T-cell (primary cell): ENCODE results near the gene D2HGDH. TPM values are rescaled to one million over a fixed set of nuclear protein-coding genes. Genes with fewer than 3 reads are reported as not detected.
"Not testable (repeated sequence)": the region's sequence is repeated elsewhere in the genome, so short reads cannot be mapped to it uniquely, and the experiment has no call there.

Source experiments
- ATAC-seq, 4 experiments: fragments of 200-7000 bp in 3 of 4; fragments of 150-1000 bp in 1 of 4; cut with Tn5 transposase; replicated peaks in 1 of 4; 1 replicate in 3 of 4; 2 replicates in 1 of 4; pipeline ENCODE4 v1.10.0; 2021; ENCODE audit warnings: moderate library complexity in 3 of 4, mild to moderate bottlenecking in 2 of 4, moderate number of reproducible peaks in 1 of 4
- CTCF ChIA-PET, 2 donors: fragments of 300-600 bp; sonication (Branson Sonifier 250); formaldehyde crosslinking; loops; one replicate each; lab custom pipeline; 2022; ENCODE audit warnings: antibody characterized with exemption in 2 of 2; lab: Charles Lee
- POLR2A ChIA-PET, 2 donors: fragments of 300-600 bp; sonication (Branson Sonifier 250); formaldehyde crosslinking; loops; one replicate each; lab custom pipeline; 2022; ENCODE audit warnings: antibody characterized with exemption in 2 of 2; lab: Charles Lee
- DNase-seq, 35 experiments: peaks; one replicate each; pipeline versions ENCODE4 v3.0.0 to v3.0.0-alpha.2; 2013 to 2023
- H3K27ac ChIP-seq: one replicate; pipeline ENCODE4 v1.5.1; 2013; ENCODE audit warnings: low read length
- H3K27me3 ChIP-seq, 2 experiments: replicated peaks in 1 of 2; 1 replicate in 1 of 2; 2 replicates in 1 of 2; pipeline versions ENCODE4 v1.6.1 to v1.7.0; 2013; ENCODE audit warnings: low read length in 1 of 2, mixed read lengths in 1 of 2; ENCODE audit not compliant: control insufficient read depth in 2 of 2, insufficient read depth in 2 of 2; ENCODE audit errors: extremely low read depth in 1 of 2
- H3K36me3 ChIP-seq, 2 donors: 1 replicate in 1 of 2; 2 replicates in 1 of 2; pipeline versions ENCODE4 v1.6.1 to v1.7.0; 2013; ENCODE audit warnings: low read length in 1 of 2; ENCODE audit not compliant: control insufficient read depth in 2 of 2, insufficient read depth in 1 of 2; ENCODE audit errors: extremely low read depth in 1 of 2
- H3K4me1 ChIP-seq, 2 experiments: 1 replicate in 1 of 2; 2 replicates in 1 of 2; pipeline versions ENCODE4 v1.6.1 to v1.7.0; 2013; ENCODE audit warnings: low read length in 2 of 2, mixed read lengths in 1 of 2; ENCODE audit not compliant: insufficient read depth in 2 of 2, control insufficient read depth in 1 of 2; ENCODE audit errors: extremely low read depth in 1 of 2
- H3K4me3 ChIP-seq, 2 donors: 1 replicate in 1 of 2; 2 replicates in 1 of 2; pipeline versions ENCODE4 v1.5.1 to v1.7.0; 2013; ENCODE audit warnings: mild to moderate bottlenecking in 2 of 2, low read length in 1 of 2, moderate library complexity in 1 of 2; ENCODE audit not compliant: control insufficient read depth in 1 of 2; ENCODE audit errors: extremely low read depth in 1 of 2
- H3K9me3 ChIP-seq: 2 replicates; pipeline ENCODE4 v1.7.0; 2013
- H3K27ac Mint-ChIP-seq, 2 donors: one replicate each; pipeline ENCODE4 v1.8.0; 2020 to 2021; ENCODE audit warnings: mild to moderate bottlenecking in 2 of 2, mixed read lengths in 2 of 2
- H3K27me3 Mint-ChIP-seq, 2 donors: one replicate each; pipeline ENCODE4 v1.8.0; 2021 to 2022; ENCODE audit warnings: mixed read lengths in 2 of 2
- H3K36me3 Mint-ChIP-seq: one replicate; pipeline ENCODE4 v1.8.0; 2021; ENCODE audit warnings: mixed read lengths
- H3K4me1 Mint-ChIP-seq, 3 donors: one replicate each; pipeline ENCODE4 v1.8.0; 2020 to 2022; ENCODE audit warnings: mixed read lengths in 3 of 3, mild to moderate bottlenecking in 1 of 3
- H3K4me3 Mint-ChIP-seq, 3 donors: one replicate each; pipeline ENCODE4 v1.8.0; 2020 to 2022; ENCODE audit warnings: mild to moderate bottlenecking in 3 of 3, mixed read lengths in 3 of 3, moderate library complexity in 3 of 3
- H3K9me3 Mint-ChIP-seq, 3 donors: one replicate each; pipeline ENCODE4 v1.8.0; 2020 to 2022; ENCODE audit warnings: mixed read lengths in 3 of 3
- WGBS: methylation state at CpG from one replicate; pipeline ENCODE4 v1.1.5; 2013; ENCODE audit warnings: missing lambda C conversion rate; ENCODE audit not compliant: insufficient coverage; 5-methylcytosine and 5-hydroxymethylcytosine counted together
- total RNA-seq, 35 experiments: library from RNA in 6 of 35; stranded (reverse) in 6 of 35; fragments of 120-200 nt in 1 of 35; gene quantifications; one replicate each; pipeline versions ENCODE4 v1.2.1 to v1.2.4 and lab custom pipeline; 2013 to 2026

D2HGDH gene
- total RNA-seq, 5 donors from 2014 or later (not counting 1 experiment from before 2014, with no cell fraction given) = 48.6 to 58.3 (median 54.0) TPM

GRCh38 chr2:241743008-241743407, 8.6 kb downstream of the D2HGDH start:
- POLR2A ChIA-PET, H3K27me3 Mint-ChIP-seq, H3K4me3 ChIP-seq, ATAC-seq, H3K27ac ChIP-seq, H3K9me3 ChIP-seq, H3K27me3 ChIP-seq, DNase-seq, H3K9me3 Mint-ChIP-seq, H3K4me3 Mint-ChIP-seq, H3K27ac Mint-ChIP-seq, CTCF ChIA-PET: not testable (repeated sequence)
- peaks cover 2 to 35% of the 10 kb centered on the region in 2 experiments for H3K4me1 ChIP-seq
- H3K36me3 ChIP-seq = peaks cover 10 to 22% of the 10 kb centered on the region in 2 donors
- H3K4me1 Mint-ChIP-seq = peaks cover 21 to 36% (median 26%) of the 10 kb centered on the region in 3 donors
- 86% methylated on average over 7 of the region's 15 CpGs for WGBS
- peaks cover 26% of the 10 kb centered on the region for H3K36me3 Mint-ChIP-seq

DNA sequence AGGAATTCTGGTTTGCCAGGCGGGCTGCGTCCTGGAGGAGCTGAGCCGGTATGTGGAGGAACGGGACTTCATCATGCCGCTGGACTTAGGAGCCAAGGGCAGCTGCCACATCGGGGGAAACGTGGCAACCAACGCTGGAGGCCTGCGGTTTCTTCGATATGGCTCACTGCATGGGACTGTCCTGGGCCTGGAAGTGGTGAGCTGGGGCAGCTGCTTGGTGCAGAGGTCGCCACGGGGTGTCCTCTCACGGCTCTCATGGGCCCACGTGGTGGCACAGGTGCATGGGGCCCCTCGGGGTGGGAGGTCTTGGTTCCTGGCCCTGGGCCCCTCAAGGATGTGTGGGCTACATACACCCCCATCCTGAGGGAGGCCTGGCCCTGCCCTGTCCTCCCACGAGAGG, 9.2 kb downstream of the D2HGDH start:
- ChIA-PET CTCF (no interaction called here), POLR2A (no interaction called here)
- Mint-ChIP-seq H3K27me3 (no peaks in the 10 kb centered on the region), H3K9me3 (no peaks in the 10 kb centered on the region), H3K36me3 (peaks cover 26% of the 10 kb centered on the region), H3K4me1 (peaks cover 18 to 33% (median 24%) of the 10 kb centered on the region in 3 donors), H3K4me3 (no peak overlapping the region), H3K27ac (no peak overlapping the region)
- no peak overlapping the region for H3K27ac ChIP-seq
- DNase-seq (no peak), ATAC-seq (no peak)
- no peaks in the 10 kb centered on the region for H3K9me3 ChIP-seq
- H3K27me3 ChIP-seq = no peaks in the 10 kb centered on the region
- no peak overlapping the region for H3K4me3 ChIP-seq
- WGBS = 97% methylated on average over 16 of the region's 16 CpGs
- peaks cover 2 to 35% of the 10 kb centered on the region in 2 experiments for H3K4me1 ChIP-seq
- H3K36me3 ChIP-seq = peaks cover 10 to 22% of the 10 kb centered on the region in 2 donors

- H3K36me3 ChIP-seq = peaks cover 10 to 22% of the 10 kb centered on the region in 2 donors
- no peak overlapping the region for H3K27ac Mint-ChIP-seq
- H3K27ac ChIP-seq = no peak overlapping the region
- no peaks in the 10 kb centered on the region for H3K9me3 ChIP-seq
- WGBS = 94% methylated on average over 19 of the region's 24 CpGs
- H3K4me3 Mint-ChIP-seq = no peak overlapping the region
- ChIA-PET POLR2A (no interaction called here), CTCF (no interaction called here)
- peaks cover 16 to 29% (median 20%) of the 10 kb centered on the region in 3 donors for H3K4me1 Mint-ChIP-seq
- H3K36me3 Mint-ChIP-seq = peaks cover 32% of the 10 kb centered on the region
- H3K27me3 Mint-ChIP-seq = no peaks in the 10 kb centered on the region
- H3K4me3 ChIP-seq = no peak overlapping the region
- no peaks in the 10 kb centered on the region for H3K9me3 Mint-ChIP-seq
- H3K4me1 ChIP-seq = peaks cover 2 to 32% of the 10 kb centered on the region in 2 experiments
- H3K27me3 ChIP-seq = no peaks in the 10 kb centered on the region
- ATAC-seq = no peak
- no peak for DNase-seq
Measured at GRCh38 chr2:241744028-241744754, 9.8 kb downstream of the D2HGDH start.

- H3K4me1 ChIP-seq = peaks cover 2 to 21% of the 10 kb centered on the region in 2 experiments
- Mint-ChIP-seq H3K27me3 (no peaks in the 10 kb centered on the region), H3K4me1 (peaks cover 6 to 18% (median 10%) of the 10 kb centered on the region in 3 donors), H3K36me3 (peaks cover 38% of the 10 kb centered on the region), H3K27ac (no peak overlapping the region), H3K9me3 (no peaks in the 10 kb centered on the region), H3K4me3 (no peak overlapping the region)
- ATAC-seq = no peak
- ChIA-PET CTCF (no interaction called here), POLR2A (no interaction called here)
- WGBS = 100% methylated on average over 4 of the region's 13 CpGs
- H3K4me3 ChIP-seq = no peak overlapping the region
- no peaks in the 10 kb centered on the region for H3K9me3 ChIP-seq
- no peak for DNase-seq
- H3K27ac ChIP-seq = no peak overlapping the region
- H3K27me3 ChIP-seq = no peaks in the 10 kb centered on the region
- H3K36me3 ChIP-seq = peaks cover 10 to 22% of the 10 kb centered on the region in 2 donors
Measured at GRCh38 chr2:241745276-241745675, 10.8 kb downstream of the D2HGDH start.

GRCh38 chr2:241746084-241746483, 11.7 kb downstream of the D2HGDH start:
- Histone ChIP-seq H3K27ac (no peak overlapping the region), H3K27me3 (no peaks in the 10 kb centered on the region), H3K4me1 (peaks cover under 1 to 13% of the 10 kb centered on the region in 2 experiments), H3K36me3 (peaks cover 14 to 22% of the 10 kb centered on the region in 2 donors), H3K4me3 (no peak overlapping the region), H3K9me3 (no peaks in the 10 kb centered on the region)
- DNase-seq (no peak), ATAC-seq (no peak)
- no peak overlapping the region for H3K4me3 Mint-ChIP-seq
- H3K9me3 Mint-ChIP-seq = no peaks in the 10 kb centered on the region
- WGBS = 100% methylated on average over 2 of the region's 4 CpGs
- H3K27ac Mint-ChIP-seq = no peak overlapping the region
- H3K4me1 Mint-ChIP-seq = peaks cover 2 to 12% (median 3%) of the 10 kb centered on the region in 3 donors
- ChIA-PET POLR2A (no interaction called here), CTCF (no interaction called here)
- no peaks in the 10 kb centered on the region for H3K27me3 Mint-ChIP-seq
- H3K36me3 Mint-ChIP-seq = peaks cover 38% of the 10 kb centered on the region

DNA sequence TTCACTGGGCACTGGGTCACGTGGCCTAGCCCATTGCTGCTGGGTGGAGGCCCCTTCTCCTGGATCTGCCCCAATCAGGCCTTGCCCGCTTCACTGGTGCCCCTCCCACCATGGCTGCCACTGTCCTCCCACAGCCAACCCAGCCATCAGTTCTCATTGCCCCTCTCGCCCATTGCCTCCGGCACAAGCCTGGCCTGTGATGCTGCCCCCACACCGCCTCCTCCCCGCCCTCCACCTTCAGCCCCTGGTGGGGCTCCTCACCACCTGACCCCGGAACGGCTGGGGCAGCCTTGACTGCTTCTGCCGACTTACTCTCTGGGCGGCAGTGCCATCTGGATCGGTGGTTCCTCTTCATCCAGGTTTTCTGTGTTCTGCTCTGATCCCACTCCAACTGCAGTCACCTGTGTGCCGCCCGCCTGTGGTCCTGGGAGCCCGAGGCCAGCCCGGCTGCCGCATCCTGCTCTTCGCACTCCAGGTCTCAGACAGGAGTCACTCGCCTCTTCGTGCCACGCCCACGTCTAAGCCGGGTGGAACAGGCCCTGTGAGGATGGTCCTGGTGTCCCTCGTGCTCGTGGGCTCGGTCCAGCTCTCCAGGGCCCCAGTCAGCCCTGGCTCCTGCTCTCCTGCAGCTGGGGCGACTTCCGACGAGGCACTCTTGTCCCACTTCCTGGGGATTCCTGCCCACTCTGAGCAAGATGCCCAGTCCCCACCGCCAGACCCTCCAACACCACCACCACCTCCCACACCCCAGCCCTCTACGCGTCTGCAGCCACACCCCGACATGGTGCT, 14.2 kb downstream of the D2HGDH start:
- Histone ChIP-seq H3K27ac (no peak overlapping the region), H3K9me3 (no peaks in the 10 kb centered on the region), H3K4me1 (no peaks in the 10 kb centered on the region), H3K36me3 (peaks cover 16 to 24% of the 10 kb centered on the region in 2 donors), H3K27me3 (no peaks in the 10 kb centered on the region), H3K4me3 (no peak overlapping the region)
- no peak overlapping the region for H3K27ac Mint-ChIP-seq
- peaks cover 34% of the 10 kb centered on the region for H3K36me3 Mint-ChIP-seq
- H3K9me3 Mint-ChIP-seq = no peaks in the 10 kb centered on the region
- no peaks in the 10 kb centered on the region for H3K27me3 Mint-ChIP-seq
- no peak overlapping the region for H3K4me3 Mint-ChIP-seq
- no peak for ATAC-seq
- POLR2A ChIA-PET = no interaction called here
- CTCF ChIA-PET = no interaction called here
- WGBS = 91% methylated on average over 29 of the region's 32 CpGs
- no peak for DNase-seq
- peaks cover 0 to 4% (median 0%) of the 10 kb centered on the region in 3 donors for H3K4me1 Mint-ChIP-seq
